Measurements from ENCODE around the gene AVL9. TPM values are rescaled to one million over a fixed set of nuclear protein-coding genes. Genes with fewer than 3 reads are reported as not detected.

AVL9 gene
- total and polyA plus RNA-seq, 2 of the 13 experiments (the other 11 are each of a cell fraction or from before 2014, with no cell fraction given), result 29.9 to 48.0 TPM

DNA sequence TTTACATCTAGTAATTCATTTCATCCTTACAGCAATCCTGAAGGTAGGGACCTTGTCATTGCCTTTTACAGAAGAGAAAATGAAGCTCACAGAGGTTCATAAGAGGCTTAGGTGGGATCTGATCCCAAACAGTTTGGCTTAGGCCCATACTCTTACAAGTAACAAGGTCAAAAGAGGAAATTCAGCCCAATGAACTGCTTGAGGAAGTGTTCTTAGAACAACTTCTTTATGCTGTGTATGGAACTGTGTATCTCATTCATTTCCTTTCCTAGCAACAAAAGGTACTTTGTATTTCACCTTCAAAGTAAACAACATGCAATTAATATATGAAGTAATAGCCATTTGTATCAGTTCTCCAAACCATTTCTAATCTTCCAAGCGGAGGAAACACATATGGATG, 79.3 kb downstream of the AVL9 start:
- Histone ChIP-seq H3K79me2 (ENCODE audit: insufficient read depth, low read length) (no peaks in the 10 kb centered on the region), H3K4me1 (ENCODE audit: insufficient read depth, low read length) (peaks cover 6% of the 10 kb centered on the region), H3K4me3 (replicated peaks in 1 of 3; ENCODE audit: insufficient read depth in 1 of 3, low read depth in 2 of 3, low read length in 3 of 3) (no peak overlapping the region), H3K9ac (ENCODE audit: insufficient read depth, low read depth, low read length) (no peak overlapping the region), H3K27ac (ENCODE audit: extremely low read length, insufficient read depth, low read length) (no peak overlapping the region), H4K20me1 (ENCODE audit: insufficient read depth, low read length) (no peaks in the 10 kb centered on the region), H2AFZ (ENCODE audit: low read length) (no peak overlapping the region), H3K36me3 (replicated peaks in 1 of 2; ENCODE audit: control insufficient read depth in 1 of 2, insufficient read depth in 2 of 2, low read length in 2 of 2) (peaks cover 11 to 53% of the 10 kb centered on the region in 2 experiments), H3K27me3 (ENCODE audit: control insufficient read depth in 1 of 2, insufficient read depth in 2 of 2, low read length in 2 of 2) (no peaks in the 10 kb centered on the region), H3K4me2 (ENCODE audit: low read depth, low read length) (no peak overlapping the region), H3K9me3 (ENCODE audit: low read length) (no peaks in the 10 kb centered on the region)
- intact Hi-C loops (cut with micrococcal nuclease; ENCODE audit: unreplicated experiment) (no loop called here), in situ Hi-C loops (cut with HindIII; ENCODE audit: extremely low pct_ligation_motif_present, low pct_unique_long_range_greater_than_20kb) (no loop called here)
- ChIA-PET POLR2A (no interaction called here), CTCF (ENCODE audit: low intra/inter-chr PET ratio, low total read pairs) (no interaction called here)
- no peak for FAIRE-seq
- no TSS peak for BruUV-seq (replicated peaks)
- ATAC-seq, result no peak
- DNase-seq (ENCODE audit: low spot score), result no peak
- 100% methylated on average over 1 of the region's 1 CpG for WGBS (ENCODE audit: low lambda C conversion rate)
- no peak for TF ChIP-seq ZNF788 (CRISPR knock-in tag; IDR thresholded peaks at IDR 0.05; ENCODE audit: borderline replicate concordance)
- TF ChIP-seq ZNF574 (CRISPR knock-in tag; IDR thresholded peaks at IDR 0.05), result no peak
- no peak for TF ChIP-seq PRMT3 (CRISPR knock-in tag; IDR thresholded peaks at IDR 0.05; ENCODE audit: borderline replicate concordance, low read depth)
- no peak for TF ChIP-seq ZNF777 (CRISPR knock-in tag; IDR thresholded peaks at IDR 0.05)
- no peak for TF ChIP-seq SRSF4 (IDR thresholded peaks at IDR 0.05; ENCODE audit: low read depth, low read length, poor library complexity, severe bottlenecking)
- TF ChIP-seq MED1 (CRISPR knock-in tag; IDR thresholded peaks at IDR 0.05), result no peak
- no peak for TF ChIP-seq NCOA2 (CRISPR knock-in tag; IDR thresholded peaks at IDR 0.05)
- TF ChIP-seq ZBTB7B (CRISPR knock-in tag; IDR thresholded peaks at IDR 0.05), result no peak
- TF ChIP-seq KMT2B (CRISPR knock-in tag; IDR thresholded peaks at IDR 0.05), result no peak
- no peak for TF ChIP-seq ZNF276 (CRISPR knock-in tag; IDR thresholded peaks at IDR 0.05; ENCODE audit: low read depth)
- no peak for TF ChIP-seq MEIS1 (CRISPR knock-in tag; IDR thresholded peaks at IDR 0.05; ENCODE audit: borderline replicate concordance)
- TF ChIP-seq, protein P1, sequence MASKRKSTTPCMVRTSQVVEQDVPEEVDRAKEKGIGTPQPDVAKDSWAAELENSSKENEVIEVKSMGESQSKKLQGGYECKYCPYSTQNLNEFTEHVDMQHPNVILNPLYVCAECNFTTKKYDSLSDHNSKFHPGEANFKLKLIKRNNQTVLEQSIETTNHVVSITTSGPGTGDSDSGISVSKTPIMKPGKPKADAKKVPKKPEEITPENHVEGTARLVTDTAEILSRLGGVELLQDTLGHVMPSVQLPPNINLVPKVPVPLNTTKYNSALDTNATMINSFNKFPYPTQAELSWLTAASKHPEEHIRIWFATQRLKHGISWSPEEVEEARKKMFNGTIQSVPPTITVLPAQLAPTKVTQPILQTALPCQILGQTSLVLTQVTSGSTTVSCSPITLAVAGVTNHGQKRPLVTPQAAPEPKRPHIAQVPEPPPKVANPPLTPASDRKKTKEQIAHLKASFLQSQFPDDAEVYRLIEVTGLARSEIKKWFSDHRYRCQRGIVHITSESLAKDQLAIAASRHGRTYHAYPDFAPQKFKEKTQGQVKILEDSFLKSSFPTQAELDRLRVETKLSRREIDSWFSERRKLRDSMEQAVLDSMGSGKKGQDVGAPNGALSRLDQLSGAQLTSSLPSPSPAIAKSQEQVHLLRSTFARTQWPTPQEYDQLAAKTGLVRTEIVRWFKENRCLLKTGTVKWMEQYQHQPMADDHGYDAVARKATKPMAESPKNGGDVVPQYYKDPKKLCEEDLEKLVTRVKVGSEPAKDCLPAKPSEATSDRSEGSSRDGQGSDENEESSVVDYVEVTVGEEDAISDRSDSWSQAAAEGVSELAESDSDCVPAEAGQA (IDR thresholded peaks at IDR 0.05; ENCODE audit: low read depth), result no peak
- TF ChIP-seq, protein P1 (CRISPR knock-in tag; IDR thresholded peaks at IDR 0.05; ENCODE audit: borderline replicate concordance), result no peak

Measured in HepG2 (cell line).